GM12891 (cell line): Measurements from ENCODE around the gene OR14J1.

ENCODE experiments used
- POLR2A ChIP-seq: IDR thresholded peaks from 2 replicates; pipeline ENCODE4 v1.6.1; 2011; ENCODE audit warnings: low read depth, low read length, control low read depth
- POLR2AphosphoS5 ChIP-seq: IDR thresholded peaks from 2 replicates; pipeline ENCODE4 v1.6.1; 2011; ENCODE audit warnings: low read depth, low read length, control low read depth
- SPI1 ChIP-seq: IDR thresholded peaks from 2 replicates; pipeline ENCODE4 v1.6.1; 2011; ENCODE audit warnings: low read depth, low read length, control low read depth
- TAF1 ChIP-seq: IDR thresholded peaks from 2 replicates; pipeline ENCODE4 v1.6.1; 2011; ENCODE audit warnings: low read depth, low read length, control low read depth

DNA sequence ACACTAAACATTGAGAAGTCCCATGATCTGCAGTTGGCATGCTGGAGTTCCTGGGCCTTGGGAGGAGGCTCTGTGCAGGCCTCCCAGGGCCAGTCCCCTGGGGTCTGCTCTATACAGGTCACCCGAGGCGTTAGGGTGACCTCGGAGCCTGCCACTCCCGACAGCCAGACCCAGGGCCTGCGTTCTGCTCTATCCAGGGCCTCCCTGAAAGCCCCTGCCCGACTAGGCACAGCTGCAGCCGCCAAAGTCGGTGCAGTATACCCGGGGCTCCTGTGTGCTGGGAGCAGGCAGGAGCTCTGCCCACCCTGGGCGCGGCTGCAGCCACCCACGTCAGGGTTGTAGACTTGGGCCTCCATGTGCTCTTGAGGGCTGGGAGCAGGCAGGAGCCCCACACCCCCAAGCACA lies 6.3 kb upstream of the OR14J1 start:
- TF ChIP-seq POLR2A (no peak), POLR2AphosphoS5 (no peak), TAF1 (no peak), SPI1 (no peak)
